IPS-18c (cell line): ENCODE data around the gene MPDU1.

Experiments used
- H3K4me3 ChIP-seq: 2 replicates; pipeline ENCODE4 v1.7.0; 2013; ENCODE audit warnings: low read depth, mild to moderate bottlenecking, low read length, moderate library complexity; ENCODE audit not compliant: insufficient read depth
- H3K9me3 ChIP-seq: one replicate; pipeline ENCODE4 v1.6.1; 2013; ENCODE audit warnings: mild to moderate bottlenecking, low read length, moderate library complexity; ENCODE audit not compliant: control insufficient read depth, insufficient read depth

The MPDU1 gene

GRCh38 chr17:7575959-7576358 lies 7.7 kb upstream of the MPDU1 start:
- H3K4me3 ChIP-seq = no peak overlapping the region
- no peaks in the 10 kb centered on the region for H3K9me3 ChIP-seq

GRCh38 chr17:7576432-7576937 lies 7.2 kb upstream of the MPDU1 start:
- Histone ChIP-seq H3K9me3 (no peaks in the 10 kb centered on the region), H3K4me3 (no peak overlapping the region)

- no peak overlapping the region; the same call in 1 of the 2 replicates for H3K4me3 ChIP-seq
- H3K9me3 ChIP-seq = no peaks in the 10 kb centered on the region
Measured at GRCh38 chr17:7577327-7578199, 6.1 kb upstream of the MPDU1 start.

GRCh38 chr17:7579001-7579833 lies 4.4 kb upstream of the MPDU1 start, which contains the start of gene CD68:
Gene CD68 (plus strand): TSS chr17:7579638. CDS start chr17:7579678, 40 bp downstream.
- no peak within 1 kb of the TSS for H3K4me3 ChIP-seq

GRCh38 chr17:7579834-7580603 lies 3.6 kb upstream of the MPDU1 start:
- Histone ChIP-seq H3K9me3 (no peaks in the 10 kb centered on the region), H3K4me3 (no peak overlapping the region)

More at GRCh38 chr17:7579001-7579833, 4.4 kb upstream of the MPDU1 start, which contains the start of gene CD68:
- no peaks in the 10 kb centered on the region for H3K9me3 ChIP-seq

GRCh38 chr17:7580604-7581575 lies 2.8 kb upstream of the MPDU1 start:
- Histone ChIP-seq H3K4me3 (no peak overlapping the region), H3K9me3 (no peaks in the 10 kb centered on the region)

- Histone ChIP-seq H3K9me3 (no peaks in the 10 kb centered on the region), H3K4me3 (peak overlapping the region; percentile 67)
Measured at GRCh38 chr17:7582396-7583252, 1.0 kb upstream of the MPDU1 start.

- Histone ChIP-seq H3K9me3 (no peaks in the 10 kb centered on the region), H3K4me3 (no peak overlapping the region)
Measured at GRCh38 chr17:7586673-7587419, 3.2 kb downstream of the MPDU1 start.

GRCh38 chr17:7587420-7588151 lies 3.9 kb downstream of the MPDU1 start:
- Histone ChIP-seq H3K4me3 (peak overlapping the region; percentile 75), H3K9me3 (no peaks in the 10 kb centered on the region)

- no peaks in the 10 kb centered on the region for H3K9me3 ChIP-seq
- H3K4me3 ChIP-seq = peak overlapping the region; percentile 75
Measured at GRCh38 chr17:7588553-7589203, 5.0 kb downstream of the MPDU1 start.

GRCh38 chr17:7589204-7589868 lies 5.7 kb downstream of the MPDU1 start:
- Histone ChIP-seq H3K4me3 (peak overlapping the region; percentile 75), H3K9me3 (no peaks in the 10 kb centered on the region)

- Histone ChIP-seq H3K4me3 (peak within 1 kb of the TSS; percentile 75), H3K9me3 (no peaks in the 10 kb centered on the region)
Measured at GRCh38 chr17:7589891-7590691, 6.4 kb downstream of the MPDU1 start, which contains the start of gene SOX15. Gene SOX15 (minus strand): TSS chr17:7590094. CDS start chr17:7589676, 418 bp downstream.
